ENCODE results near the gene FERMT2. TPM values are rescaled to one million over a fixed set of nuclear protein-coding genes. Genes with fewer than 3 reads are reported as not detected.

FERMT2 gene
- total RNA-seq, 1 donor from 2014 or later, result 188 TPM

DNA sequence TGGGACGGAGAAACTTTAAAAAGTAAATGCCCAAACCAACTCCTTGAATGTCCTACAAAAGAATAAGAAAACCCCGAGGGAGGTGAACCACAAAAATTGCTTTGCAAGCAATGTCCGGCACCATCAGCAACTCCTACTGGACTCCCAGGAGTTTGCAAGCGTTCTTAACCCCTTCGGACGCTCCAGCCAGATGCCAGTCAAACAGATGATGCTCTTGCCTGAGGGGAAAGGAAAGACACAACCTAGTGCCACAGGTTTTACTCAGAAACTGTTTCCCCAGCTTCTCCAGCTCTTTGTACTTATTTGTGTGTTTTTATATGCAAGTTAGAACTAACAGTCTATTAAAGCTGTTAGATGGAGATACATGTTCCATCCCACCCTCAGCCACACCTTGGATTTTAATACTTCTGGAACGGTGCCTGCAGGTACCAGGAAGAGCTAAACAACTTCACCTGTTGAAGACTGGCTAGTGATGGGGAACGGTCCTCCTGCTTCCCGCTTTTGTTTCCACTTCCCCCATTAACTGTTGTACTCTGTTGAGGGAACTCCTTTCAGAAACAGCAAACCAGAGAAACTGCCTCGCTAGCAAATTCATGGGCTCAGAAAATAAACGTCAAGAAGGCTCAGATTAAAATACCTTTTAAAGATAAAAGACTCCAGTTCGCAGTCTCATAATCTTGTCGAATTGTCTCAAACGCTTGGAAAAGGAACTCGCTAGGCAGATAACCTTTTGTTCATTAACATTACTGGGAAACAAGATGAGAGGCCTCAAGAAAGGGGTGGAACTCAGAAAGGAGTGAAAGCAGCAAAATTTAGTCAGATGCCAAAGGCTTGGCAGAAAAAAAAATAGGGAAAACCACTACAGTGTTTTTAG, 1.1 kb upstream of the FERMT2 start:
- TF ChIP-seq, protein P1, sequence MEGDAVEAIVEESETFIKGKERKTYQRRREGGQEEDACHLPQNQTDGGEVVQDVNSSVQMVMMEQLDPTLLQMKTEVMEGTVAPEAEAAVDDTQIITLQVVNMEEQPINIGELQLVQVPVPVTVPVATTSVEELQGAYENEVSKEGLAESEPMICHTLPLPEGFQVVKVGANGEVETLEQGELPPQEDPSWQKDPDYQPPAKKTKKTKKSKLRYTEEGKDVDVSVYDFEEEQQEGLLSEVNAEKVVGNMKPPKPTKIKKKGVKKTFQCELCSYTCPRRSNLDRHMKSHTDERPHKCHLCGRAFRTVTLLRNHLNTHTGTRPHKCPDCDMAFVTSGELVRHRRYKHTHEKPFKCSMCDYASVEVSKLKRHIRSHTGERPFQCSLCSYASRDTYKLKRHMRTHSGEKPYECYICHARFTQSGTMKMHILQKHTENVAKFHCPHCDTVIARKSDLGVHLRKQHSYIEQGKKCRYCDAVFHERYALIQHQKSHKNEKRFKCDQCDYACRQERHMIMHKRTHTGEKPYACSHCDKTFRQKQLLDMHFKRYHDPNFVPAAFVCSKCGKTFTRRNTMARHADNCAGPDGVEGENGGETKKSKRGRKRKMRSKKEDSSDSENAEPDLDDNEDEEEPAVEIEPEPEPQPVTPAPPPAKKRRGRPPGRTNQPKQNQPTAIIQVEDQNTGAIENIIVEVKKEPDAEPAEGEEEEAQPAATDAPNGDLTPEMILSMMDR (IDR thresholded peaks at IDR 0.05; ENCODE audit: unreplicated experiment), result no peak
- peaks cover 17% of the 10 kb centered on the region for H3K36me3 Mint-ChIP-seq (ENCODE audit: low read depth, unreplicated experiment)
- H3K9me3 Mint-ChIP-seq (ENCODE audit: unreplicated experiment), result no peaks in the 10 kb centered on the region
- peaks cover 15% of the 10 kb centered on the region for H3K27me3 Mint-ChIP-seq (ENCODE audit: unreplicated experiment)
- peak overlapping the region; percentile 89 for H3K4me3 Mint-ChIP-seq (ENCODE audit: unreplicated experiment)
- peaks cover 41% of the 10 kb centered on the region for H3K4me1 Mint-ChIP-seq (ENCODE audit: unreplicated experiment)
- DNase-seq (ENCODE audit: low spot score), result peak; percentile 51
- H3K27ac Mint-ChIP-seq (ENCODE audit: unreplicated experiment), result peak overlapping the region; percentile 88

DNA sequence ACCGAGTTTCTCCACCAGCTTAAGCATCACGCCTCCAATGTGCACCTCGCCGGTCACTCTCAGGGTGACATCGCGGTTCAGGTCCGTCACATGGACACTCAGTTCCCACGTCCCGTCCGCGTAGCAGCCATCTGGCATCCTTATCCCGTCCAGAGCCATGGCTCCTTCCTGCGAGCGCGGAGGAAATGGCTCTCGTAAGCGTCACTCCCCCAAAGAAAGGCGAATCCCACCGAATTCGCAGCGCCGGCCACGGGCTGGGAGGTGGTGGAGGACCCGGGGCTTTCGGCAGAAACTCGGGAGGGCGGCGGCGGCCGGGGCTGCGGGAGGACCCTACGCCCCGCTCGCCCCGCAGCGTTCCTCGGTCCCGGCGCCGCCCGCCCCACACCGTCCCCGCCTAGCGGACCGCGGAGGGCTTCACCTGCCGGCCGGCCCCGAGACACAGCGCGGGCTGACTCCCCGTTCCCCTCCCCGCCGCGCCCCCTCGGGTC, 396 bp downstream of the FERMT2 start:
- DNase-seq (ENCODE audit: low spot score), result peak; percentile 58
- peak overlapping the region; percentile 97 for H3K4me3 Mint-ChIP-seq (ENCODE audit: unreplicated experiment)
- H3K27ac Mint-ChIP-seq (ENCODE audit: unreplicated experiment), result peak overlapping the region; percentile 97
- peaks cover 15% of the 10 kb centered on the region for H3K27me3 Mint-ChIP-seq (ENCODE audit: unreplicated experiment)
- peaks cover 17% of the 10 kb centered on the region for H3K36me3 Mint-ChIP-seq (ENCODE audit: low read depth, unreplicated experiment)
- TF ChIP-seq, protein P1 (IDR thresholded peaks at IDR 0.05; ENCODE audit: unreplicated experiment), result no peak
- H3K9me3 Mint-ChIP-seq (ENCODE audit: unreplicated experiment), result no peaks in the 10 kb centered on the region
- peaks cover 43% of the 10 kb centered on the region for H3K4me1 Mint-ChIP-seq (ENCODE audit: unreplicated experiment)

DNA sequence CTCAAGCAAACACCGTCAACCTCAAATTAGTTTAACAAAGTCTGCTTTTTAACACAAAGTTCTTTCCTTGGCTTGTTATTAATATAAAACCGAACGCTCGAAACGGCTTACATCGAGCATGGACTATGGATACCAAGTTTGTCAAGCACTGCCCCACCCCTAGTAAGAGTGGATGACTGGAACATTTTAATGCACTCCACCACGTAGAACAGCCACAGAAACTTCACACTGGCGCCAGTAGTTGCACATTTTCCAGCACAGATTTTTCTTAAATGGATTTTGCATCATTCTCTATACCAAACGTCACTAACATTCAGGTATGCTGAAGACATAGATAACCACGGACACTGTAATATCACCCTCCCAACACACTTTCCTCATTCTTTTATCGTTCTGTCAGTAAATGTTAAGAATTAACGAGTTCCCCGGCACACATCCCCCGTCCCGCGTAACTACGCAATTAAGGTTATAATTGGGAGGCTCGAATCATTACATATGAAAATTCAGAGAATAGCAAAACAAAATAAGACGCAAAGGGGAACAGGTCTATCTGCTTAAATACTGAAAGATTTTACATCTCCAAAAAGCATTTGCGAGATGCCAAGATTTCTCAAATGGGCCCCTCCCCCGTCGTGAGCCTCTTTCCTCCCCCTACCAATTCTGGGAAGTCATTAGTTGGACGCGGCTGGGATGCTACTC, 990 bp downstream of the FERMT2 start:
- Mint-ChIP-seq H3K27me3 (ENCODE audit: unreplicated experiment) (peaks cover 15% of the 10 kb centered on the region), H3K4me1 (ENCODE audit: unreplicated experiment) (peaks cover 43% of the 10 kb centered on the region), H3K27ac (ENCODE audit: unreplicated experiment) (peak overlapping the region; percentile 97), H3K4me3 (ENCODE audit: unreplicated experiment) (peak overlapping the region; percentile 97), H3K36me3 (ENCODE audit: low read depth, unreplicated experiment) (peaks cover 17% of the 10 kb centered on the region), H3K9me3 (ENCODE audit: unreplicated experiment) (no peaks in the 10 kb centered on the region)
- no peak for DNase-seq (ENCODE audit: low spot score)
- TF ChIP-seq, protein P1 (IDR thresholded peaks at IDR 0.05; ENCODE audit: unreplicated experiment), result no peak

DNA sequence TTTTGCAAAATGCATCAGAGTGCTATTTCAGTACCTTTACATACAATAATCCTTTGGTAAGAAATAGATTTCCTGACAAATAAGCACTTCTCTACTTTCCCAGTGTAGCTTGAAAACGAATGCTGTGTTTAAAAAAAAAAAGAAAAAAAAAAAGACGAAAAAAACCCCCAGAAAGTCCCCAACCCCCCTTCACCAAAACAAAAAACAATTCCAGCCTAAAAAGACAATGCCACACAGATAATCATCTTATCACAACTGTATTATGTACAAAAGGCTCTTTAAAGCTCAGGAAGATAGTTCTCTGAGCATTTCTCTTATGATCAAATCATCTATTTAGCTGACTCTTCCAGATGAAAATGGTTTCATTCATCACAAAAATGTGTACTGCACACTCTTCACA, 1.6 kb downstream of the FERMT2 start:
- Mint-ChIP-seq H3K9me3 (ENCODE audit: unreplicated experiment) (no peaks in the 10 kb centered on the region), H3K27me3 (ENCODE audit: unreplicated experiment) (peaks cover 15% of the 10 kb centered on the region), H3K4me3 (ENCODE audit: unreplicated experiment) (peak overlapping the region; percentile 97), H3K27ac (ENCODE audit: unreplicated experiment) (peak overlapping the region; percentile 97), H3K4me1 (ENCODE audit: unreplicated experiment) (peaks cover 42% of the 10 kb centered on the region), H3K36me3 (ENCODE audit: low read depth, unreplicated experiment) (peaks cover 20% of the 10 kb centered on the region)
- TF ChIP-seq, protein P1 (IDR thresholded peaks at IDR 0.05; ENCODE audit: unreplicated experiment), result no peak
- DNase-seq (ENCODE audit: low spot score), result no peak

Data from endothelial cell (in vitro differentiated cells).